ENCODE results near the gene CABLES1.
"Not testable (repeated sequence)": the region's sequence is repeated elsewhere in the genome, so short reads cannot be mapped to it uniquely, and the experiment has no call there.

- not testable (repeated sequence) for TF ChIP-seq POLR2AphosphoS5 (IDR thresholded peaks at IDR 0.05; ENCODE audit: low read depth, low read length); CTCF (IDR thresholded peaks at IDR 0.05); TCF7L2 (IDR thresholded peaks at IDR 0.05; ENCODE audit: low read depth, low read length); REST (IDR thresholded peaks at IDR 0.05; ENCODE audit: insufficient read depth in 1 of 2, low read depth in 2 of 2, low read length in 1 of 2)
Observed at GRCh38 chr18:23241833-23242496, 106.7 kb downstream of the CABLES1 start.

Data from Panc1 (cell line).